ENCODE data around the gene ABTB2.

The ABTB2 gene

DNA sequence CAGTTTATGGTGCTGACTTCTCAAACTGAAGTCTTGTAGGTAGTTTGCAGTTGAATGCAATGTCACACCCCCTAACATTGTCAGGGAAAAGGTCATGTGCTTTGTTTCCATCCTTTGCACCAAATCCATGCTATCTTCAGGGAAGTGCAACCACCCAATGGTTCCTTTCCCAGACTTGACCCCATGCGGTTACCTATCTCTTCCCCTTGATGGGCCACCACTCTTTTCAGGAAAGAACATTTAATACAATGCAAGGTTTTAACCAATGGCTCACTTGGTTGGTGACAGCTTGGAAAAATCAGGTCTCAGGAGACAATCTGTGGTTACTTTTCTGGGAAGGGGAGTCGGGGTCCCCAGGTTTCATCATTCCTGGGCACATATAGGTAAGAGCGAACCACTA, 2.1 kb downstream of the ABTB2 start:
- Mint-ChIP-seq H3K4me3 (peak overlapping the region; percentile 69), H3K36me3 (ENCODE audit: low read depth) (peaks cover 5% of the 10 kb centered on the region), H3K9me3 (no peaks in the 10 kb centered on the region), H3K27me3 (peaks cover 58% of the 10 kb centered on the region), H3K4me1 (peaks cover 28% of the 10 kb centered on the region), H3K27ac (peak overlapping the region; percentile 20)
- DNase-seq, result no peak
- no peak for ATAC-seq

DNA sequence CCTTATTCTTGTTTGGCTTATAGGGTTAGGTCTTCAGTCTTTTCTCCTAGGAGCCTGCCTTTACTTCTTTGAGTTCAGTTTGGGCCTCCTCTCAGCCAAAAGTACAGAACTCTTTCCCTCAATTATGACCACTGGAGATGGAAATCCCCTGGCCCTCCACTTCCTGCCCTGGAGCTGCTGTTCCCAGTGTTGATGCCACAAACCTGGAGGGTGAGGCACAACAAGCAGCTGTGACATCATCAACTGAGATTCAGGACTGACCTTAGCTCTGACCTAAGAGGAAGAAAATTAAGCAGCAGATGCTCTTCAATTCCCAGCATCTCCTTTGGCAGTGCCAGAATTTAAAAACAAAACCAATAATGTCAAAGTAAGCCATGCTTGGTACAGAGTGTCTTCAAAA, 3.0 kb downstream of the ABTB2 start:
- H3K9me3 Mint-ChIP-seq, result no peaks in the 10 kb centered on the region
- DNase-seq (no peak), ATAC-seq (no peak)
- no peak overlapping the region for H3K27ac Mint-ChIP-seq
- peak overlapping the region; percentile 51 for H3K4me3 Mint-ChIP-seq
- H3K4me1 Mint-ChIP-seq, result peaks cover 28% of the 10 kb centered on the region
- H3K27me3 Mint-ChIP-seq, result peaks cover 51% of the 10 kb centered on the region
- H3K36me3 Mint-ChIP-seq (ENCODE audit: low read depth), result peaks cover 5% of the 10 kb centered on the region

DNA sequence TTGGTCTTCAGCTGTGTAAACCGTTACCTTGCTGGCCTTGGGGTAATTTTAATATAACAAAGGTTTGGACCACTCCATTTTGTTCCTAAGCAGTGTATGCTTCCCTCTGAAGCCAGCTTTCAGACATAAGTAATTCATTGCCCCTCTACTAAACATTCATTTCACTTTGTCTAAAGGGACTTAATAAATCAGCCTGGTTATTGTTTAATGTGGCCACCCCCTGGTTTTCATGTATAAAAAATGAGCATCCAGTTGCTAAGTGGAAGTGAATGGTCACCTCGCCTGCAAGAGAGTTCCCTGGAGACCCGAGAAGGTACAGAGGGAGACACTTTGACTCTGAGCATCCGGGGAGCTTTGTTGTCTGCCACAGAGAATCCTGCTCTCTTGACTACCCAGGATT, 3.9 kb downstream of the ABTB2 start:
- DNase-seq (no peak), ATAC-seq (no peak)
- Mint-ChIP-seq H3K4me1 (peaks cover 24% of the 10 kb centered on the region), H3K36me3 (ENCODE audit: low read depth) (peaks cover 5% of the 10 kb centered on the region), H3K9me3 (no peaks in the 10 kb centered on the region), H3K4me3 (no peak overlapping the region), H3K27me3 (peaks cover 48% of the 10 kb centered on the region), H3K27ac (no peak overlapping the region)

GRCh38 chr11:34351687-34352469, 5.9 kb downstream of the ABTB2 start:
- H3K4me1 Mint-ChIP-seq, result peaks cover 20% of the 10 kb centered on the region

DNA sequence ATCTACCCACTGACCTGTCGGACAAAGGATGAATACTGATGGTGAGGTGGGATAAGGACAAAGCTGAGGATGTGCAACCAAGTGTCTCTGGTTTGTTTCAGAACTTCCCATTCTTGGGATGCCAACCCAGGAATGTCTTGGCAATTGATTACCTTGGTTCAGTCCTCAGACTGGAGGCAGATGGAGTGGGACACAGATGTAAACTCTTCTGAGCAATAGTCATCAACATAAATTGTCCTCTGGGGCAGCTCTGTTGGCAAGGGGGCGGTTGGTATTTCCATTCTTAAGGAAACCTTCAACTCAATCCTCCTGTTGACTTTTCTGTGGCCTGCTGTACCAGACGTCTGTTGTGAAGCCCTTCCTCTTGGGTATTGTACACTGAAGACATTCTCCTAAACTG, 6.8 kb downstream of the ABTB2 start:
- H3K4me3 Mint-ChIP-seq, result no peak overlapping the region
- no peak overlapping the region for H3K27ac Mint-ChIP-seq
- H3K9me3 Mint-ChIP-seq, result no peaks in the 10 kb centered on the region
- ATAC-seq, result no peak
- H3K36me3 Mint-ChIP-seq (ENCODE audit: low read depth), result peaks cover 5% of the 10 kb centered on the region
- peaks cover 42% of the 10 kb centered on the region for H3K27me3 Mint-ChIP-seq
- no peak for DNase-seq
- peaks cover 15% of the 10 kb centered on the region for H3K4me1 Mint-ChIP-seq

More at GRCh38 chr11:34351687-34352469, 5.9 kb downstream of the ABTB2 start:
- DNase-seq (no peak), ATAC-seq (no peak)
- H3K27me3 Mint-ChIP-seq, result peaks cover 50% of the 10 kb centered on the region
- H3K4me3 Mint-ChIP-seq, result no peak overlapping the region
- H3K36me3 Mint-ChIP-seq (ENCODE audit: low read depth), result peaks cover 5% of the 10 kb centered on the region
- H3K27ac Mint-ChIP-seq, result no peak overlapping the region
- no peaks in the 10 kb centered on the region for H3K9me3 Mint-ChIP-seq

GRCh38 chr11:34349882-34350281, 7.9 kb downstream of the ABTB2 start:
- Mint-ChIP-seq H3K4me3 (no peak overlapping the region), H3K4me1 (peaks cover 9% of the 10 kb centered on the region), H3K36me3 (ENCODE audit: low read depth) (peaks cover 1% of the 10 kb centered on the region), H3K27ac (no peak overlapping the region), H3K9me3 (no peaks in the 10 kb centered on the region), H3K27me3 (peaks cover 31% of the 10 kb centered on the region)
- DNase-seq, result no peak
- ATAC-seq, result no peak

- Mint-ChIP-seq H3K36me3 (ENCODE audit: low read depth) (no peaks in the 10 kb centered on the region), H3K27ac (no peak overlapping the region), H3K27me3 (peaks cover 24% of the 10 kb centered on the region), H3K4me3 (no peak overlapping the region), H3K9me3 (no peaks in the 10 kb centered on the region), H3K4me1 (peaks cover 6% of the 10 kb centered on the region)
- DNase-seq, result no peak
- ATAC-seq, result no peak
Measured at GRCh38 chr11:34348919-34349318, 8.9 kb downstream of the ABTB2 start.

- no peaks in the 10 kb centered on the region for H3K36me3 Mint-ChIP-seq (ENCODE audit: low read depth)
- H3K27ac Mint-ChIP-seq, result no peak overlapping the region
- no peak for DNase-seq
- H3K4me3 Mint-ChIP-seq, result no peak overlapping the region
- H3K4me1 Mint-ChIP-seq, result peaks cover 6% of the 10 kb centered on the region
- peaks cover 18% of the 10 kb centered on the region for H3K27me3 Mint-ChIP-seq
- H3K9me3 Mint-ChIP-seq, result no peaks in the 10 kb centered on the region
- ATAC-seq, result no peak
Measured at GRCh38 chr11:34348096-34348495, 9.7 kb downstream of the ABTB2 start.

GRCh38 chr11:34346551-34346950, 11.3 kb downstream of the ABTB2 start:
- Mint-ChIP-seq H3K27me3 (peaks cover 6% of the 10 kb centered on the region), H3K36me3 (ENCODE audit: low read depth) (no peaks in the 10 kb centered on the region), H3K9me3 (no peaks in the 10 kb centered on the region), H3K4me1 (peaks cover 2% of the 10 kb centered on the region), H3K4me3 (no peak overlapping the region), H3K27ac (no peak overlapping the region)
- no peak for DNase-seq
- no peak for ATAC-seq

GRCh38 chr11:34345991-34346480, 11.8 kb downstream of the ABTB2 start:
- no peaks in the 10 kb centered on the region for H3K36me3 Mint-ChIP-seq (ENCODE audit: low read depth)
- no peak for ATAC-seq
- no peak for DNase-seq
- peaks cover 2% of the 10 kb centered on the region for H3K27me3 Mint-ChIP-seq
- no peak overlapping the region for H3K27ac Mint-ChIP-seq
- H3K4me3 Mint-ChIP-seq, result no peak overlapping the region
- no peaks in the 10 kb centered on the region for H3K9me3 Mint-ChIP-seq
- H3K4me1 Mint-ChIP-seq, result peaks cover 2% of the 10 kb centered on the region

DNA sequence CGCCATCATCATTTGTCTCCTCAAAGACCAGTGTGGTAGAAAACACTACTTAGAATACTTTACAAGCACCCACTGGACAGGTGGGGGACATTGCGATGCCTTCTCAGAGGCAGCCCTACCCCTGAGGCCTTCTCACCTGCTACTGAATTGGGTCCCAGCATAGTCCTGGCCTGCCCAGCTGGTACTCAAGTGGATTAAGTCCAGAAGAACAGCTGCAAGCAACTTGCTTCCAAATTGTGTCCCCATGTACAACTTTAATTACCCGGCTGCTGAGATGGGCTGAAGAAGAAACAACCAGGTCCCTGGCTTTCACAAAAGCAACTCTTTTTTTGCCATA, 12.3 kb downstream of the ABTB2 start:
- no peak for DNase-seq
- Mint-ChIP-seq H3K36me3 (ENCODE audit: low read depth) (no peaks in the 10 kb centered on the region), H3K9me3 (no peaks in the 10 kb centered on the region), H3K27me3 (peaks cover 2% of the 10 kb centered on the region), H3K4me1 (peaks cover 2% of the 10 kb centered on the region), H3K27ac (no peak overlapping the region), H3K4me3 (no peak overlapping the region)
- ATAC-seq, result no peak

- DNase-seq (no peak), ATAC-seq (no peak)
- Mint-ChIP-seq H3K27ac (no peak overlapping the region), H3K4me3 (no peak overlapping the region), H3K36me3 (ENCODE audit: low read depth) (no peaks in the 10 kb centered on the region), H3K9me3 (no peaks in the 10 kb centered on the region), H3K4me1 (peaks cover 2% of the 10 kb centered on the region), H3K27me3 (peaks cover 2% of the 10 kb centered on the region)
Measured at GRCh38 chr11:34344768-34345539, 12.9 kb downstream of the ABTB2 start.

GRCh38 chr11:34344410-34344767, 13.4 kb downstream of the ABTB2 start:
- Mint-ChIP-seq H3K9me3 (no peaks in the 10 kb centered on the region), H3K27ac (no peak overlapping the region), H3K27me3 (peaks cover 2% of the 10 kb centered on the region), H3K4me3 (no peak overlapping the region), H3K36me3 (ENCODE audit: low read depth) (no peaks in the 10 kb centered on the region), H3K4me1 (peaks cover 2% of the 10 kb centered on the region)
- ATAC-seq (no peak), DNase-seq (no peak)

GRCh38 chr11:34343686-34344085, 14.1 kb downstream of the ABTB2 start:
- H3K4me1 Mint-ChIP-seq, result peaks cover 2% of the 10 kb centered on the region
- ATAC-seq (no peak), DNase-seq (no peak)
- no peak overlapping the region for H3K4me3 Mint-ChIP-seq
- H3K9me3 Mint-ChIP-seq, result no peaks in the 10 kb centered on the region
- H3K27me3 Mint-ChIP-seq, result peaks cover 2% of the 10 kb centered on the region
- no peak overlapping the region for H3K27ac Mint-ChIP-seq
- H3K36me3 Mint-ChIP-seq (ENCODE audit: low read depth), result no peaks in the 10 kb centered on the region

DNA sequence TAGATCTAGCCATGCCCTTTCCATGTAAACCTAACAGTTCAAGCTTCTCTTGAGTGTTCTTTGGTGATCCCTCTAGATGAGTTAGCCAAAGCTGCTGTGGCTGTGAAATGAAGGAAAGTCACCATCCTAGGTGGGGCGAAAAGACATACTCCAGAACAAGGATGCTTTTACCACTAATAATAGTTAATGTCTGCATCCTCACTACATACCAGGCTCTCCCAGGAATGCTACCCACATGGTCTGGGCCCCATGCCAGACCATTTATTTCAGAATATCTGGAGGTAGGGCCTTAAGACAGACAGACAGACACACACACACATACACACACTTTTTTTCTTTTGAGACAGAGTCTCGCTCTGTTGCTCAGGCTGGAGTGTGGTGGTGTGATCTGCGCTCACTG, 14.7 kb downstream of the ABTB2 start:
- no peaks in the 10 kb centered on the region for H3K36me3 Mint-ChIP-seq (ENCODE audit: low read depth)
- DNase-seq (no peak), ATAC-seq (no peak)
- peaks cover 2% of the 10 kb centered on the region for H3K4me1 Mint-ChIP-seq
- H3K4me3 Mint-ChIP-seq, result no peak overlapping the region
- no peaks in the 10 kb centered on the region for H3K27me3 Mint-ChIP-seq
- no peak overlapping the region for H3K27ac Mint-ChIP-seq
- H3K9me3 Mint-ChIP-seq, result no peaks in the 10 kb centered on the region
